Glomerular visceral epithelial cell (primary cell): ENCODE measurements around the gene APH1B.

Experiments used
- DNase-seq: peaks from one replicate; pipeline ENCODE4 v3.0.0-alpha.2; 2016; ENCODE audit errors: extremely low spot score

Gene APH1B

GRCh38 chr15:63352808-63353207 is 75.4 kb downstream of the APH1B start:
- no peak for DNase-seq

DNA sequence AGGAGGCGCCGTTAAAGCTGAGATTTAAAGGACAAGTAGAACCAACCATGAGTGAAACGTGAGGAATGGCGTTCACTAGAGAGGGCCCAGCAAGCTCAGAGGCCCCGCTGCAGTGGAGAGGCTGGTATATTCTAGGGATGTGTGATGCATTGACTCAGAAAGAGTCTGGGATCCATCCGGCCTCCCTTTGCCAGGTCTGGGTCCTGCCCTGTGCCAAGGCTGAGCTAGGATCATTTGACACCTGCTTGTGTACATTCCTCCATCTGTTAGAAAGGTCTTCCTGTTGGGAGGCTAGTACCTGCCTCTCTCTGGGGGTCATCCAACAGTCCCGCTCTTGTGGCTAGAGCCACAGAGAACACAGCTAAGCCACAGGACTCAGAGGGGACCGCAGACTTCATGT is 75.9 kb downstream of the APH1B start:
- no peak for DNase-seq

DNA sequence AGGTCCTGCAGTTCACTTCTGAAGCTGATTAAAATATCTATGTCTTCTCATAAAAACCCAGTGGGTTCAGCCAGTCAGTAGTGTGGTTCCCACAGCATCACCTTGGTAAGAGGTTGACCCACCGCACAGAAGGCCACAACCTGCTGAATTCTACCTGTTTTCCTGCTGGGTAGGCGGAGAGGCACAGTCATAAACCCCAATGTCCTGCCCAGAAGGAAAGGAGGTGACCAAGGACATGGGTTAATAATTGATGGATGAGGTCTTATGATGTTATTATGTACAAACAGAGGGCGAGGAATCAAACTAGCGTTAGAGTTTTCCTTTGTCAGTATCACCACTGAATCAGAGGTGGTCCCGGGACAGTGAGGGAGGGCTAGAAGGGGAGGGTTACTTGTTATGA is 76.5 kb downstream of the APH1B start:
- DNase-seq: no peak

- no peak for DNase-seq
Observed at GRCh38 chr15:63354821-63355650, 77.6 kb downstream of the APH1B start.

- no peak for DNase-seq
Observed at GRCh38 chr15:63357061-63357460, 79.7 kb downstream of the APH1B start.

DNA sequence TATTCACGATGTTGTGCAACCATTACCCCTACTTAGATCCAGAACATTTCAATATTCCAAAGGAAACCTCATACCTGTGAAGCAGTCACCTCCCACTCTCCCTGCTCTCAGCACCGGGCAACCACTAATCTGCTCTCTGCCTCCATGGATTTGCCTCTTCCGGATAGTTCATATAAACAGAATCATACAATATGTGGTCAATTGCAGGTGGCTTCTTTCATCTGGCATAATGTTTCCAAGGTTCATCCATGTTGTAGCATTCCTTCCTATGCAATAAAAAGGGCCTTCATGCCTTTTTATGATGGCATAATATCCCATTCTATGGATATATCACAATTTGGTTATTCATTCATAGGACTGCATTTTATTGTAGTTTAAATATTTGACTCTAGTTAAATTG is 80.3 kb downstream of the APH1B start:
- DNase-seq: no peak

DNA sequence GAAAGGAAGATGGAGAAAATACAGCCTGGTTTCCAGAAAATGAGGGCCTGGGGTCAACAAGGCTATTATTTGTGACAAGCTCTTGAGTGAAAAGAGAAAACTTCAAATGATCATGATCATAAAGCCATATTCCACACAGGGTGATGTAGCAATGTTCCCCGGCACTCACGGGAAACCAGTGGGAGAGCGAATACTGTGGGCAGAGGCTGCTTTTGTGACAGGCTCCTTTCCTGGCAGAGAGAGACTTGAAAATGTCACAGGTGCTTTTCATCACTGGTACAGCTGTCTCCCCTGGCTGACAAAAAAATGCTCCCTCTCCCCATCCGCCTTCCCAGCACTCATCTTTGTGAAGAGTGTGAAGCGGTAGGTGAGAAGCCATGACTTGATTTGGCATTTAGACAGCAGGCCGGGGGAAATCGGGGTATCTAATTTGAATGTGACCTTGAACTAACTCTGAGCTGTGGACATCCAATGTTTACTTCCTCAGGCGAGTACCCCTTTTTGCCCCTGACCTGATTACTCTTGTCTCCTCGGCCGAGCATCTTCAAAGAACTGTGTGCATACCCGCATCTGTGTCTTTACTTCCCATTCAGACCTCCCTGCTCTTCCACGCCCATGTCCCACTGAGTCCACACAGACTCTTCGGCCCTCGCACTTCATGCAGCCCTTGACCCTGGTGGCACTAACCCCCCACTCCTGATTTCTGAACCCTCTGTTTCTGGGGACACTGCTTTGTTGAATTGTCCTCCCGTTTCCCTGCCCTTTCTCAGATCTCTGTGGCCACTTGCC is 81.0 kb downstream of the APH1B start:
- no peak for DNase-seq
